CD4-positive, alpha-beta T cell treated with Interleukin-6 at 100 ng/mL for 8 hours (primary cell): ENCODE measurements around the gene MYLIP.
A peak's percentile ranks its signal among the peaks of the same experiment; 100 is the strongest.

ENCODE experiments used
- DNase-seq: peaks from one replicate; pipeline ENCODE4 v3.0.0-alpha.2; 2020; ENCODE audit warnings: mixed read lengths, low spot score

The MYLIP gene

GRCh38 chr6:16141514-16141913, 12.6 kb downstream of the MYLIP start:
- DNase-seq: no peak

DNA sequence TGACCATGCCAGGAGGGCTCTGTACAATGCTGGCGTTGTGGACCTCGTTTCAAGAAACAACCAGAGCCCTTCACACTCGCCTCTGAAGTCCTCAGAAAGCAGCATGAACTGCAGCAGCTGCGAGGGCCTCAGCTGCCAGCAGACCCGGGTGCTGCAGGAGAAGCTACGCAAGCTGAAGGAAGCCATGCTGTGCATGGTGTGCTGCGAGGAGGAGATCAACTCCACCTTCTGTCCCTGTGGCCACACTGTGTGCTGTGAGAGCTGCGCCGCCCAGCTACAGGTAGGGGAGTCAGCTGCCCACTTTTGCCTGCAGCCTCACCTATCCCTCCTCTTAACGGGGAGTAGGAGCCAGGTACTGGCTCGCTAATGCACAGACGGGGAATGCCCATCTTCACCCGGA, 16.2 kb downstream of the MYLIP start:
- no peak for DNase-seq

GRCh38 chr6:16146028-16146427, 17.1 kb downstream of the MYLIP start:
- DNase-seq: no peak

- no peak for DNase-seq
Measured at GRCh38 chr6:16146527-16146955, 17.7 kb downstream of the MYLIP start.

DNA sequence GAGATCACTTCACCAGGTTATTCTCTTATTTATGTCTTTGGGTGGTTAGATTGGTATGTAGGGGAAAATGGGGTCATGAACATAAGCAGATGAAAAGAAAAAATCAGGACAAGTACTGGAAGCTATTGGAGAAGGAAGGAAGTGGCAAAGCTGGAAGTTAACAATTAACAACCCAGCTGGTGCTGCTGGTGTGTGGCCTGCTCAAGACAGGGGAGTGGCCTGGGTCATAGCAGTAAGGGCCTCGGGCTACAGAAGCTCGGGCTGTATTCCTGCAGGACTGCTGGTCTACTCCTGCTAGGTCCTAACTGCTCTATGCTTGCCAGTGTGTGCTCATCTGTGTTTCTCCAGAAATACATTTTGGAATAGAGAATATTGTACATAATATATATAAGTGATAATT, 19.6 kb downstream of the MYLIP start:
- no peak for DNase-seq

DNA sequence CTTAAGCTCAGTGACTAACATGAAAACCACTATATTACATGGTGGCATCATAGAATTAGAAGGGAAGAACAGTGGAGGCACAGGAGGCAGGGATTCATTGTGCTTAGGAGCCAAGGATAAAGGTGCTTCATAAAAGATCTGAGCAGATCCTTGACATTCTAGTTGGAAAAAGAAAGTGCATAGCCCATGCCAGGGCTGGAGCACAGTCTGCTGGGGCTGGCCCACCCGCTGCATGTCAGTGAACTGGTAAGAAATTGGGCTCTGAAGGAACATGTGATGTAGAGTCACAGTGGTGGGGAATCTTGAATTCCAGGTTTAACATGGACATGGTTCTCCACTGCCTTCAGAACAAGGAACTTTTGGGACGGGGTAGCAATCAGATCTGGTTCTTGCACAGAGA, 20.4 kb downstream of the MYLIP start:
- DNase-seq: no peak

DNA sequence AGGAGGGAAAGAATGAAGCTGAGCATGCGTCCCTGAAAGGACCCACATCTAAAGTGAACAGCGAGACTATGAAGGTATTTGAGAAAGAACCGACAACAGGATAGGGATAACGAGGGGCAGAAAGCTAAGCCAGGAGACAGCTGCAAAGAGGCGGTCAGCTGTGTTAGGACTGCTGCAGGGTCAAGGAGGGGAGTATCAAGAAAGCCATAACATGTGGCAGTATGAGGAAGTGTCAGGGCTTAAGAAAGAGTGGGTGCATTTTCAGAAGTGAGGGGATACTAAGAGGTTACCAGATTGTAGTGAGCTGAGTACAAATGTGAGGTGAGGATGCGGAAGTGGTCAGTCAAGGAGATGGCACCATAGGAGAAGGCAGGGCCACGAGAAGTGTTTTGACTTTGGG, 21.2 kb downstream of the MYLIP start:
- DNase-seq: no peak

- DNase-seq: no peak
Measured at GRCh38 chr6:16153211-16153820, 24.4 kb downstream of the MYLIP start.

- DNase-seq: no peak
Measured at GRCh38 chr6:16154904-16155303, 26.0 kb downstream of the MYLIP start.

- no peak for DNase-seq
Measured at GRCh38 chr6:16157492-16157891, 28.6 kb downstream of the MYLIP start.

GRCh38 chr6:16157909-16158308, 29.0 kb downstream of the MYLIP start:
- no peak for DNase-seq

GRCh38 chr6:16158943-16159557, 30.2 kb downstream of the MYLIP start:
- no peak for DNase-seq

DNA sequence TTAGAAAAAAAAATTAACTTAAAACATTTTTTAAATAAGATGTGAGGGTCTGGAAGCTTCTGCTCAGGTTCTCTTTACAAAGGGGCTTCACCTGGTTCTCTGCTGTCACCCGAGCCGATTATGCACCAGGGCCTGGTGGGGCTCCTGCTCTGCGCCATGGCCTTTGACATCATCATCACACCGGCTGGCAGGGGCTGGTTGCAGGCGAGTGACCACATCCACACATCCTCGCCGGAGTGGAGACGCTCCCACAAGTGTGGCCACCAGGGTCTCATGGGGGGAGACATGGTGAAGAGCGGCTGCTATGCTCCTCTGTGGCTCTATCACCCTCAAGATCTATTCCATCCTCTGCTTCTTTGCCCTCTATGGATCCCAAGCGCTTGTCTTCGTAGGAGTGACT, 31.9 kb downstream of the MYLIP start:
- DNase-seq: no peak

- no peak for DNase-seq
Measured at GRCh38 chr6:16162003-16162402, 33.1 kb downstream of the MYLIP start.

GRCh38 chr6:16163066-16163465, 34.2 kb downstream of the MYLIP start:
- DNase-seq: no peak

GRCh38 chr6:16163535-16164300, 34.8 kb downstream of the MYLIP start:
- DNase-seq: no peak

GRCh38 chr6:16165641-16166040, 36.8 kb downstream of the MYLIP start:
- no peak for DNase-seq

DNA sequence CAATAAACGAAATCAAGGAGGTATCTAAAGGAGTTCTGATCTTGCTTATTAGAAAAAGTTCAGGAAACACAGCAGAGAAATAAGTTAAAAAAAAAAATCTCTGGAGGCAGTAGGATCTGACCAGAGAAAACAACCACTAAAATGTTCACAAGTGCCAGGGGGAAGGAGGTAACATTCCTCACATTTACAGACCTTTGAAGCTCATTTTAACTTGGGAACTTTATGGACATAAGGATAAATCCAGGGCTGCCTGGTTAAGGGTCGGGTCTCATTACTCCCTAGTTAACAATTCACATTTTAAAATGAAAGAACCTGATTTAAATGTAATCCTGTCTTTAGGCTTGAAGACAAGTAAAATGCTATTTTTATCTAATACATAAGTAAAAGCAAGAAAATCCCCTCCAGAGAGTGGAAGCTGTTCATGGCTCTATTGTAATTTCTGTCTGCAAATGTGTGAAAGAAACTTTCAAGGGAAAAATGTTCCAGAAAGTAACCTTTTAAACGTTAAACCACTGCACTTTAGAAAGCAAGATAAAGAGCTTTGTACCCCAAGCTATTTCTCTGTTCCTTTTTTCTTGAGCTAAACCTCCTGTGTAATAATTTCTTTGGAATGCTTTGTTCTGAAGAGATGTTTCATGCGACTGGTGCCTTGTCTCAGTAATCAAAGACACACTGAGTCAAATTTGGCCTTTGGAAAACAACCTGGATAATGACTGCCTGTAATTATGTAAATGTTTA, 38.2 kb downstream of the MYLIP start:
- DNase-seq: no peak

GRCh38 chr6:16168121-16168520, 39.2 kb downstream of the MYLIP start:
- DNase-seq: no peak

DNA sequence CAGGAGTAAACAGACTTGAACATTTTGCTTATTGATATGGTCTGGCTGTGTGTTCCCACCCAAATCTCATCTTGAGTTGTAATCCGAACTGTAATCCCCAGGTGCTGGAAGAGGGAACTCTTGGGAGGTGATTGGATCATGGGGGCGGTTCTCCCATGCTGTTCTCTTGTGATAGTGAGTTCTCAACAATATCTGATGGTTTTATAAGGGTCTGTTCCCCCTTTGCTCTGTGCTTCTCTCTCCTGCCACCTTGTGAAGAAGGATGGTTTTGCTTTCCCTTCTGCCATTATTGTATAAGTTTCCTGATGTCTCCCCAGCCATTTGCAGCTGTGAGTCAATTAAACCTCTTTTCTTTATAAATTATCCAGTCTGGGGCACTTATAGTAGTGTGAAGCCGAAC, 40.0 kb downstream of the MYLIP start:
- peak; percentile 7 for DNase-seq

DNA sequence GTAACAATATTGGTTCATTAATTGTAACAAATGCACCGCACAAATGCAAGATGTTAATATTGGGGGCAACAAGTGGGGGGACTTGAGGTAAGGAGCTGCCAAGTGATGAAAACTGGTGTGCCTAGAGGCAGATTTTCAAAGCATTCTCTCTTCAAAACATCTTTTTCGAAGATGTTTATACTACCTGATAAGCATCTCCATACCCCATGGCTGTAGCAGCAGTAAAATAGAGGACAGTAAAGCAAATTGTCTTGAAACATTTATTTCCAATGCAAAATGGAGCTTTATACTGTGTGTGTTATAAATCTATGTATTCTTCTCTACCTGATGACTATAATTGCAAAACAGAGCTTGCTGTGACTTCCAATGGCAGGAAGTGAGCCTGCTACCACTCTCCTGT, 42.5 kb downstream of the MYLIP start:
- DNase-seq: no peak

GRCh38 chr6:16173167-16173940, 44.5 kb downstream of the MYLIP start:
- no peak for DNase-seq
